ENCODE measurements around the gene ZBTB7B. TPM values are rescaled to one million over a fixed set of nuclear protein-coding genes. Genes with fewer than 3 reads are reported as not detected.

The ZBTB7B gene
- total and polyA plus RNA-seq, 9 of the 15 experiments (the other 6 are each of a cell fraction or from before 2014, with no cell fraction given) = 0.04 to 46.5 (median 15.2) TPM

DNA sequence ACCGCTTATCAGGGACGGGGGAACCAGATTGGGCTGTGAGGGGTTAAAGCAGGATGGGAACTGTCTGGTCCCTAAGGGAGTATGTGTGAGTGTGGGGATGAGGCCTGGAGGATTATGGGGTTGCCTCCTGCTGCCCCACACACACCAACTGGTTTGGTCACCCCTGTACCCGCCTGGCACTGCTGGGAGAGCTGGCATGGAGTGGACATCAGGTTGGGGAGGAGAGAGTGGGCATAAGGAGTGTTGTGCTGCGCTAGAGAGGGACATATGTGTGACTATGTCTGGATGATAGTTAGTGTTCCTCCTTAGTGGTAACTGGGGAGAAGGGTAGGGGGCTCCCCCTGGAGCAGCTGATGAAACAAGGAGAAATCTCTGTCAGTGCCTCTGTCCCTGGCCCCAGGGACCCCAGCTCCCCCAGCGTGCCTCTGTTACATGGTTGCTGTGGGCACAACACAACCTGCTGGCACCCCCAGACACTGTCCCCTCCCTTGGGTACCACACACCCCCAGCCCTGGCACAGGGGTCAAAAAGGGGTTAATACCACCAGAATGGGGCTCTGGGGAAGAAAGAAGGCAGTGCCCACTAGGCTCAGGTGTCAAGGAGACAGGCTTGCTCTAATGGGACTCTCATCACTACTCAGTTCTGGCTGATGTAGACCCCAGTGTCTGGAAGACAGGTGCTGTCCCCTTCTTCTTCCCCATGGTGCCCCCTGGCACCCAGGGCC is 1.9 kb downstream of the ZBTB7B start (continued):
- no peak for TF ChIP-seq ETS2 (tag; IDR thresholded peaks at IDR 0.05; ENCODE audit: borderline replicate concordance, poor library complexity, severe bottlenecking)
- no peak for TF ChIP-seq ZNF311 (CRISPR knock-in tag; IDR thresholded peaks at IDR 0.05)
- TF ChIP-seq FOXP1 (CRISPR knock-in tag; IDR thresholded peaks at IDR 0.05) = no peak
- no peak; the same call in 1 of the 2 replicates for TF ChIP-seq EP400 (IDR thresholded peaks at IDR 0.05)
- TF ChIP-seq FOXM1 (IDR thresholded peaks at IDR 0.05; ENCODE audit: low read depth) = no peak
- TF ChIP-seq FOXM1 (CRISPR knock-in tag; IDR thresholded peaks at IDR 0.05; ENCODE audit: low read depth) = no peak
- no peak for TF ChIP-seq ESRRA (IDR thresholded peaks at IDR 0.05; ENCODE audit: borderline replicate concordance, low read depth)
- no peak for TF ChIP-seq NCOA2 (IDR thresholded peaks at IDR 0.05; ENCODE audit: partially characterized antibody in 2 of 2)
- no peak for TF ChIP-seq HNRNPLL (IDR thresholded peaks at IDR 0.05; ENCODE audit: low read depth, low read length, poor library complexity, severe bottlenecking)
- TF ChIP-seq CBX8 (IDR thresholded peaks at IDR 0.05; ENCODE audit: borderline replicate concordance, extremely low read depth, low read depth, low read length, poor library complexity, severe bottlenecking) = no peak
- 0 out of 2 replicates have a peak, but pooled peaks have one; percentile 38 for TF ChIP-seq TOE1 (IDR thresholded peaks at IDR 0.05; ENCODE audit: borderline replicate concordance)
- no peak for TF ChIP-seq TOE1 (CRISPR knock-in tag; IDR thresholded peaks at IDR 0.05; ENCODE audit: borderline replicate concordance, low read depth)
- TF ChIP-seq ELF2 (CRISPR knock-in tag; IDR thresholded peaks at IDR 0.05) = no peak
- no peak for TF ChIP-seq MEF2A (IDR thresholded peaks at IDR 0.05; ENCODE audit: control insufficient read depth, low read depth, low read length)
- TF ChIP-seq KDM4B (IDR thresholded peaks at IDR 0.05; ENCODE audit: borderline replicate concordance in 2 of 2, low read depth in 1 of 2) = no peak
- TF ChIP-seq PPARD (CRISPR knock-in tag; IDR thresholded peaks at IDR 0.05) = no peak
- no peak for TF ChIP-seq TAF15 (IDR thresholded peaks at IDR 0.05; ENCODE audit: low read depth, low read length)
- TF ChIP-seq SRSF7 (optimal IDR thresholded peaks at IDR 0.05; ENCODE audit: low read depth, low read length) = no peak
- no peak for TF ChIP-seq SP2 (IDR thresholded peaks at IDR 0.05; ENCODE audit: extremely low read depth, low read depth, low read length, poor library complexity, severe bottlenecking)
- TF ChIP-seq ILK (tag; IDR thresholded peaks at IDR 0.05; ENCODE audit: borderline replicate concordance, low read depth) = no peak
- TF ChIP-seq U2AF2 (optimal IDR thresholded peaks at IDR 0.05; ENCODE audit: low read depth, low read length) = no peak
- TF ChIP-seq, protein P1, sequence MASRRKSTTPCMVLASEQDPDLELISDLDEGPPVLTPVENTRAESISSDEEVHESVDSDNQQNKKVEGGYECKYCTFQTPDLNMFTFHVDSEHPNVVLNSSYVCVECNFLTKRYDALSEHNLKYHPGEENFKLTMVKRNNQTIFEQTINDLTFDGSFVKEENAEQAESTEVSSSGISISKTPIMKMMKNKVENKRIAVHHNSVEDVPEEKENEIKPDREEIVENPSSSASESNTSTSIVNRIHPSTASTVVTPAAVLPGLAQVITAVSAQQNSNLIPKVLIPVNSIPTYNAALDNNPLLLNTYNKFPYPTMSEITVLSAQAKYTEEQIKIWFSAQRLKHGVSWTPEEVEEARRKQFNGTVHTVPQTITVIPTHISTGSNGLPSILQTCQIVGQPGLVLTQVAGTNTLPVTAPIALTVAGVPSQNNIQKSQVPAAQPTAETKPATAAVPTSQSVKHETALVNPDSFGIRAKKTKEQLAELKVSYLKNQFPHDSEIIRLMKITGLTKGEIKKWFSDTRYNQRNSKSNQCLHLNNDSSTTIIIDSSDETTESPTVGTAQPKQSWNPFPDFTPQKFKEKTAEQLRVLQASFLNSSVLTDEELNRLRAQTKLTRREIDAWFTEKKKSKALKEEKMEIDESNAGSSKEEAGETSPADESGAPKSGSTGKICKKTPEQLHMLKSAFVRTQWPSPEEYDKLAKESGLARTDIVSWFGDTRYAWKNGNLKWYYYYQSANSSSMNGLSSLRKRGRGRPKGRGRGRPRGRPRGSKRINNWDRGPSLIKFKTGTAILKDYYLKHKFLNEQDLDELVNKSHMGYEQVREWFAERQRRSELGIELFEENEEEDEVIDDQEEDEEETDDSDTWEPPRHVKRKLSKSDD (conservative IDR thresholded peaks at IDR 0.05; ENCODE audit: low read length) = no peak
- TF ChIP-seq, protein P2, sequence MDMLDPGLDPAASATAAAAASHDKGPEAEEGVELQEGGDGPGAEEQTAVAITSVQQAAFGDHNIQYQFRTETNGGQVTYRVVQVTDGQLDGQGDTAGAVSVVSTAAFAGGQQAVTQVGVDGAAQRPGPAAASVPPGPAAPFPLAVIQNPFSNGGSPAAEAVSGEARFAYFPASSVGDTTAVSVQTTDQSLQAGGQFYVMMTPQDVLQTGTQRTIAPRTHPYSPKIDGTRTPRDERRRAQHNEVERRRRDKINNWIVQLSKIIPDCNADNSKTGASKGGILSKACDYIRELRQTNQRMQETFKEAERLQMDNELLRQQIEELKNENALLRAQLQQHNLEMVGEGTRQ (CRISPR knock-in tag; IDR thresholded peaks at IDR 0.05) = no peak
- no peak for TF ChIP-seq POLR2AphosphoS5 (IDR thresholded peaks at IDR 0.05; ENCODE audit: control insufficient read depth, insufficient read depth, low read depth, low read length)
- TF ChIP-seq ZNF217 (CRISPR knock-in tag; IDR thresholded peaks at IDR 0.05) = no peak

Data from K562 (cell line).